PFSK-1 (cell line): ENCODE data around the gene DGLUCY.

Source experiments
- FOXP2 ChIP-seq: optimal IDR thresholded peaks from 2 replicates; pipeline ENCODE3; 2011; ENCODE audit warnings: borderline replicate concordance, control low read depth, inconsistent platforms; ENCODE audit not compliant: insufficient read depth; ENCODE audit errors: extremely low read length, extremely low read depth
- POLR2AphosphoS5 ChIP-seq: IDR thresholded peaks from 2 replicates; pipeline ENCODE4 v1.6.1; 2012; ENCODE audit warnings: low read depth, mild to moderate bottlenecking, control low read depth, low read length, moderate library complexity
- REST ChIP-seq, 2 experiments: IDR thresholded peaks; 2 replicates each; pipeline versions ENCODE4 v1.6.1 to v1.8.0; 2011 to 2012; ENCODE audit warnings: low read depth in 2 of 2, low read length in 2 of 2, control low read depth in 1 of 2, inconsistent platforms in 1 of 2, mild to moderate bottlenecking in 1 of 2, moderate library complexity in 1 of 2; ENCODE audit not compliant: insufficient read depth in 1 of 2
- SIN3A ChIP-seq: IDR thresholded peaks from 2 replicates; pipeline ENCODE4 v1.6.1; 2012; ENCODE audit warnings: mild to moderate bottlenecking, low read length, moderate library complexity, borderline replicate concordance; ENCODE audit not compliant: insufficient read depth
- TAF1 ChIP-seq: IDR thresholded peaks from 2 replicates; pipeline ENCODE4 v1.6.1; 2012; ENCODE audit warnings: low read length, control low read depth, borderline replicate concordance; ENCODE audit not compliant: insufficient read depth

DGLUCY gene

GRCh38 chr14:91235841-91236240 lies 122.0 kb downstream of the DGLUCY start:
- TF ChIP-seq SIN3A (no peak), FOXP2 (no peak), TAF1 (no peak), POLR2AphosphoS5 (no peak), REST (IDR thresholded peaks at IDR 0.05; ENCODE audit: insufficient read depth in 1 of 2, low read depth in 2 of 2, low read length in 2 of 2) (no peak)

- no peak for TF ChIP-seq TAF1
- TF ChIP-seq POLR2AphosphoS5 = no peak
- TF ChIP-seq FOXP2 = no peak
- TF ChIP-seq SIN3A = no peak
- no peak for TF ChIP-seq REST (IDR thresholded peaks at IDR 0.05; ENCODE audit: insufficient read depth in 1 of 2, low read depth in 2 of 2, low read length in 2 of 2)
Measured at GRCh38 chr14:91237219-91237618, 123.3 kb downstream of the DGLUCY start.

GRCh38 chr14:91238085-91238484 lies 124.2 kb downstream of the DGLUCY start:
- TF ChIP-seq SIN3A (no peak), POLR2AphosphoS5 (no peak), REST (IDR thresholded peaks at IDR 0.05; ENCODE audit: insufficient read depth in 1 of 2, low read depth in 2 of 2, low read length in 2 of 2) (no peak), FOXP2 (no peak), TAF1 (no peak)

- TF ChIP-seq POLR2AphosphoS5 (no peak), TAF1 (no peak), REST (IDR thresholded peaks at IDR 0.05; ENCODE audit: insufficient read depth in 1 of 2, low read depth in 2 of 2, low read length in 2 of 2) (no peak), FOXP2 (no peak)
Measured at GRCh38 chr14:91238661-91239060, 124.8 kb downstream of the DGLUCY start.

GRCh38 chr14:91241863-91242262 lies 128.0 kb downstream of the DGLUCY start:
- TF ChIP-seq REST (IDR thresholded peaks at IDR 0.05; ENCODE audit: insufficient read depth in 1 of 2, low read depth in 2 of 2, low read length in 2 of 2) = no peak
